ENCODE measurements around the gene HDLBP.

HDLBP gene

GRCh38 chr2:241271706-241272302, 43.7 kb downstream of the HDLBP start:
- peaks cover 35% of the 10 kb centered on the region for H3K36me3 Mint-ChIP-seq
- DNase-seq: peak; percentile 77
- H3K4me1 Mint-ChIP-seq: peaks cover 43% of the 10 kb centered on the region
- CTCF ChIA-PET: no interaction called here
- H3K27me3 Mint-ChIP-seq: no peaks in the 10 kb centered on the region
- H3K27ac Mint-ChIP-seq: peak overlapping the region; percentile 87
- peaks cover 7% of the 10 kb centered on the region for H3K9me3 Mint-ChIP-seq
- peak overlapping the region; percentile 92 for H3K4me3 Mint-ChIP-seq

- Mint-ChIP-seq H3K9me3 (peaks cover 7% of the 10 kb centered on the region), H3K36me3 (peaks cover 36% of the 10 kb centered on the region), H3K4me3 (peak overlapping the region; percentile 92), H3K4me1 (peaks cover 43% of the 10 kb centered on the region), H3K27ac (no peak overlapping the region), H3K27me3 (no peaks in the 10 kb centered on the region)
- CTCF ChIA-PET: no interaction called here
- DNase-seq: no peak
Observed at GRCh38 chr2:241270531-241270930, 44.9 kb downstream of the HDLBP start.

GRCh38 chr2:241269707-241270520, 45.6 kb downstream of the HDLBP start:
- peaks cover under 1% of the 10 kb centered on the region for H3K9me3 Mint-ChIP-seq
- H3K27me3 Mint-ChIP-seq: no peaks in the 10 kb centered on the region
- CTCF ChIA-PET: no interaction called here
- H3K27ac Mint-ChIP-seq: no peak overlapping the region
- H3K4me3 Mint-ChIP-seq: no peak overlapping the region
- H3K36me3 Mint-ChIP-seq: peaks cover 30% of the 10 kb centered on the region
- H3K4me1 Mint-ChIP-seq: peaks cover 38% of the 10 kb centered on the region
- DNase-seq: no peak

GRCh38 chr2:241268716-241269445, 46.6 kb downstream of the HDLBP start:
- Mint-ChIP-seq H3K4me3 (no peak overlapping the region), H3K9me3 (no peaks in the 10 kb centered on the region), H3K27ac (no peak overlapping the region), H3K4me1 (peaks cover 37% of the 10 kb centered on the region), H3K36me3 (peaks cover 25% of the 10 kb centered on the region), H3K27me3 (no peaks in the 10 kb centered on the region)
- DNase-seq: no peak
- CTCF ChIA-PET: interaction anchor here (2.1 kb wide), 1 partner anchor 11 kb away, joined by 7 read pairs; no protein-coding TSS in a partner anchor

- CTCF ChIA-PET: interaction anchor here (2.1 kb wide), 1 partner anchor 11 kb away, joined by 7 read pairs; no protein-coding TSS in a partner anchor
- no peak for DNase-seq
- Mint-ChIP-seq H3K4me3 (no peak overlapping the region), H3K9me3 (no peaks in the 10 kb centered on the region), H3K36me3 (peaks cover 29% of the 10 kb centered on the region), H3K27me3 (no peaks in the 10 kb centered on the region), H3K27ac (no peak overlapping the region), H3K4me1 (peaks cover 32% of the 10 kb centered on the region)
Observed at GRCh38 chr2:241268306-241268705, 47.2 kb downstream of the HDLBP start.

GRCh38 chr2:241267249-241268067, 48.0 kb downstream of the HDLBP start:
- no peaks in the 10 kb centered on the region for H3K27me3 Mint-ChIP-seq
- H3K4me1 Mint-ChIP-seq: peaks cover 28% of the 10 kb centered on the region
- no peak overlapping the region for H3K4me3 Mint-ChIP-seq
- no peak for DNase-seq
- H3K36me3 Mint-ChIP-seq: peaks cover 36% of the 10 kb centered on the region
- no peak overlapping the region for H3K27ac Mint-ChIP-seq
- H3K9me3 Mint-ChIP-seq: no peaks in the 10 kb centered on the region
- CTCF ChIA-PET: interaction anchor here (2.1 kb wide), 1 partner anchor 10 kb away, joined by 7 read pairs; no protein-coding TSS in a partner anchor

GRCh38 chr2:241265506-241265905, 50.0 kb downstream of the HDLBP start:
- Mint-ChIP-seq H3K9me3 (no peaks in the 10 kb centered on the region), H3K27ac (no peak overlapping the region), H3K4me1 (peaks cover 13% of the 10 kb centered on the region), H3K36me3 (peaks cover 47% of the 10 kb centered on the region), H3K4me3 (no peak overlapping the region), H3K27me3 (no peaks in the 10 kb centered on the region)
- no peak for DNase-seq
- CTCF ChIA-PET: no interaction called here

GRCh38 chr2:241263061-241263460, 52.4 kb downstream of the HDLBP start:
- CTCF ChIA-PET: no interaction called here
- no peaks in the 10 kb centered on the region for H3K9me3 Mint-ChIP-seq
- no peaks in the 10 kb centered on the region for H3K27me3 Mint-ChIP-seq
- no peak overlapping the region for H3K4me3 Mint-ChIP-seq
- H3K27ac Mint-ChIP-seq: no peak overlapping the region
- H3K4me1 Mint-ChIP-seq: no peaks in the 10 kb centered on the region
- peaks cover 49% of the 10 kb centered on the region for H3K36me3 Mint-ChIP-seq
- DNase-seq: no peak

GRCh38 chr2:241261628-241262027, 53.8 kb downstream of the HDLBP start:
- Mint-ChIP-seq H3K9me3 (no peaks in the 10 kb centered on the region), H3K4me1 (no peaks in the 10 kb centered on the region), H3K27ac (no peak overlapping the region), H3K36me3 (peaks cover 45% of the 10 kb centered on the region), H3K27me3 (no peaks in the 10 kb centered on the region), H3K4me3 (no peak overlapping the region)
- CTCF ChIA-PET: no interaction called here
- DNase-seq: no peak

GRCh38 chr2:241260911-241261310, 54.6 kb downstream of the HDLBP start:
- Mint-ChIP-seq H3K27ac (no peak overlapping the region), H3K36me3 (peaks cover 50% of the 10 kb centered on the region), H3K4me3 (no peak overlapping the region), H3K9me3 (no peaks in the 10 kb centered on the region), H3K27me3 (no peaks in the 10 kb centered on the region), H3K4me1 (no peaks in the 10 kb centered on the region)
- CTCF ChIA-PET: no interaction called here
- DNase-seq: no peak

- Mint-ChIP-seq H3K4me1 (no peaks in the 10 kb centered on the region), H3K27me3 (no peaks in the 10 kb centered on the region), H3K9me3 (no peaks in the 10 kb centered on the region), H3K27ac (peak overlapping the region; percentile 12), H3K36me3 (peaks cover 62% of the 10 kb centered on the region), H3K4me3 (no peak overlapping the region)
- CTCF ChIA-PET: interaction anchor here (1.6 kb wide), 1 partner anchor 9 kb away, joined by 7 read pairs; no protein-coding TSS in a partner anchor
- no peak for DNase-seq
Observed at GRCh38 chr2:241258505-241259280, 56.8 kb downstream of the HDLBP start.

- CTCF ChIA-PET: interaction anchor here (0.6 to 1.6 kb wide), 5 partner anchors 10 to 248 kb away, joined by 3 to 7 read pairs (median 3); no protein-coding TSS in a partner anchor
- DNase-seq: no peak
- H3K27ac Mint-ChIP-seq: no peak overlapping the region
- peaks cover 60% of the 10 kb centered on the region for H3K36me3 Mint-ChIP-seq
- H3K4me3 Mint-ChIP-seq: no peak overlapping the region
- H3K27me3 Mint-ChIP-seq: no peaks in the 10 kb centered on the region
- no peaks in the 10 kb centered on the region for H3K4me1 Mint-ChIP-seq
- no peaks in the 10 kb centered on the region for H3K9me3 Mint-ChIP-seq
Observed at GRCh38 chr2:241257419-241258032, 57.9 kb downstream of the HDLBP start.

- CTCF ChIA-PET: no interaction called here
- Mint-ChIP-seq H3K36me3 (peaks cover 58% of the 10 kb centered on the region), H3K9me3 (no peaks in the 10 kb centered on the region), H3K27me3 (no peaks in the 10 kb centered on the region), H3K27ac (no peak overlapping the region), H3K4me1 (no peaks in the 10 kb centered on the region), H3K4me3 (no peak overlapping the region)
- DNase-seq: no peak
Observed at GRCh38 chr2:241256168-241256545, 59.3 kb downstream of the HDLBP start.

Data from activated naive CD4-positive, alpha-beta T cell treated with anti-CD3 and anti-CD28 coated beads, Interleukin-2, amount 10 ng/mL, durations not matched to agents 7 days and 5 days (primary cell).